OCI-LY7 (cell line): Measurements from ENCODE around the gene MTF1. TPM values are rescaled to one million over a fixed set of nuclear protein-coding genes. Genes with fewer than 3 reads are reported as not detected.

Experiments used
- BruUV-seq: library from RNA; stranded (reverse); fragments of 400-500 nt; replicated peaks from 2 replicates; lab custom pipeline; 2021; lab: Mats Ljungman, UMichigan
- CTCF ChIA-PET: fragments of 300-600 bp; sonication (Branson Sonifier 250); formaldehyde crosslinking; loops from one replicate; lab custom pipeline; 2022; ENCODE audit warnings: antibody characterized with exemption; ENCODE audit not compliant: unreplicated experiment; lab: Charles Lee
- POLR2A ChIA-PET: fragments of 300-600 bp; sonication (Branson Sonifier 250); formaldehyde crosslinking; loops from one replicate; lab custom pipeline; 2022; ENCODE audit warnings: antibody characterized with exemption; lab: Charles Lee
- DNase-seq: peaks from one replicate; pipeline ENCODE4 v3.0.0-alpha.2; 2015; ENCODE audit warnings: low spot score
- H2AFZ ChIP-seq: fragments of 200-600 bp; sonication (generic), shearing (Covaris generic); 2 replicates; pipeline ENCODE4 v1.6.1; 2014; ENCODE audit warnings: mild to moderate bottlenecking, antibody characterized with exemption, low read length, moderate library complexity
- H3K27ac ChIP-seq: fragments of 200-600 bp; sonication (generic); 2 replicates; pipeline ENCODE4 v1.5.1; 2014; ENCODE audit warnings: mixed run types, low read depth, mild to moderate bottlenecking, moderate library complexity, low read length, inconsistent platforms; ENCODE audit not compliant: poor library complexity, severe bottlenecking
- H3K36me3 ChIP-seq: fragments of 200-600 bp; sonication (generic); 2 replicates; pipeline ENCODE4 v1.6.1; 2014; ENCODE audit warnings: mild to moderate bottlenecking, antibody characterized with exemption, low read length, moderate library complexity, mixed read lengths; ENCODE audit not compliant: insufficient read depth
- H3K4me1 ChIP-seq: fragments of 200-600 bp; sonication (generic); 2 replicates; pipeline ENCODE4 v1.5.1; 2014; ENCODE audit warnings: mild to moderate bottlenecking, low read length; ENCODE audit not compliant: insufficient read depth, poor library complexity, severe bottlenecking
- H3K4me2 ChIP-seq: fragments of 200-600 bp; sonication (generic); 2 replicates; pipeline ENCODE4 v1.6.1; 2014; ENCODE audit warnings: mild to moderate bottlenecking, low read length
- H3K4me3 ChIP-seq: fragments of 200-600 bp; sonication (generic); 2 replicates; pipeline ENCODE4 v1.5.1; 2014; ENCODE audit warnings: mild to moderate bottlenecking, low read depth, low read length; ENCODE audit not compliant: poor library complexity, severe bottlenecking
- H3K79me2 ChIP-seq: fragments of 200-600 bp; sonication (generic); 2 replicates; pipeline ENCODE4 v1.6.1; 2016; ENCODE audit warnings: low read depth, mild to moderate bottlenecking, low read length, moderate library complexity, mixed read lengths; ENCODE audit not compliant: insufficient read depth
- H3K9me2 ChIP-seq: fragments of 200-600 bp; sonication (generic); 2 replicates; pipeline ENCODE4 v1.6.1; 2016; ENCODE audit warnings: mild to moderate bottlenecking, low read length, mixed read lengths; ENCODE audit not compliant: insufficient read depth
- H3K9me3 ChIP-seq: fragments of 200-600 bp; sonication (generic); 2 replicates; pipeline ENCODE4 v1.6.1; 2014; ENCODE audit warnings: mild to moderate bottlenecking, mixed run types, low read length, mixed read lengths
- H4K20me1 ChIP-seq: fragments of 200-600 bp; sonication (generic); 2 replicates; pipeline ENCODE4 v1.6.1; 2014; ENCODE audit warnings: mild to moderate bottlenecking, antibody characterized with exemption, low read length, moderate library complexity, mixed read lengths; ENCODE audit not compliant: insufficient read depth
- CTCF ChIP-seq: fragments of 200-600 bp; sonication (generic); conservative IDR thresholded peaks from 2 replicates; pipeline ENCODE4 v1.5.1; 2014; ENCODE audit warnings: mild to moderate bottlenecking, antibody characterized with exemption, low read length, moderate library complexity, mixed read lengths
- EZH2phosphoT487 ChIP-seq: fragments of 200-600 bp; sonication (generic); IDR thresholded peaks from 2 replicates; pipeline ENCODE4 v1.6.1; 2018; ENCODE audit warnings: low read depth, borderline replicate concordance, mild to moderate bottlenecking, mixed run types, antibody characterized with exemption, low read length, moderate library complexity, mixed read lengths
- intact Hi-C: fragments of 100-400 bp; cut with micrococcal nuclease; formaldehyde crosslinking; loops from one replicate; pipeline ENCODE4 v1.10.0; 2022; ENCODE audit not compliant: unreplicated experiment
- total RNA-seq, 2 experiments: library from RNA; depleted of rRNA in 1 of 2; stranded (reverse); fragments of >200 nt in 1 of 2; shearing (Covaris generic) in 1 of 2; gene quantifications; 2 replicates each; pipeline ENCODE4 v1.2.3, GENCODE V29; 2014 to 2022

MTF1 gene
- total RNA-seq, 2 experiments from 2014 or later, result 1.8 to 16.5 TPM

- Histone ChIP-seq H3K79me2 (no peaks in the 10 kb centered on the region), H3K36me3 (peaks cover 83% of the 10 kb centered on the region), H2AFZ (no peak overlapping the region), H3K27ac (no peak overlapping the region), H4K20me1 (no peaks in the 10 kb centered on the region), H3K4me3 (no peak overlapping the region), H3K9me2 (no peaks in the 10 kb centered on the region), H3K4me2 (no peak overlapping the region), H3K4me1 (no peaks in the 10 kb centered on the region), H3K9me3 (no peaks in the 10 kb centered on the region)
- POLR2A ChIA-PET, result no interaction called here
- BruUV-seq, result no TSS peak
- TF ChIP-seq CTCF (no peak), EZH2phosphoT487 (no peak)
- CTCF ChIA-PET, result no interaction called here
- intact Hi-C loops, result no loop called here
- no peak for DNase-seq
Observed at GRCh38 chr1:37878071-37878470, 18.7 kb upstream of the MTF1 start.

GRCh38 chr1:37875833-37876232, 16.4 kb upstream of the MTF1 start:
- H2AFZ ChIP-seq, result no peak overlapping the region
- no TSS peak for BruUV-seq
- no peaks in the 10 kb centered on the region for H3K4me1 ChIP-seq
- H3K4me2 ChIP-seq, result no peak overlapping the region
- intact Hi-C loops, result no loop called here
- ChIA-PET CTCF (no interaction called here), POLR2A (interaction anchor here (0.6 to 1.5 kb wide), 9 partner anchors 17 to 1584 kb away, joined by 3 to 8 read pairs (median 4); partner anchors contain the start of gene MTF1)
- H3K27ac ChIP-seq, result no peak overlapping the region
- H3K79me2 ChIP-seq, result no peaks in the 10 kb centered on the region
- no peak overlapping the region for H3K4me3 ChIP-seq
- H3K9me2 ChIP-seq, result no peaks in the 10 kb centered on the region
- peak; percentile 25 for DNase-seq
- H3K36me3 ChIP-seq, result peaks cover 73% of the 10 kb centered on the region
- H4K20me1 ChIP-seq, result no peaks in the 10 kb centered on the region
- H3K9me3 ChIP-seq, result no peaks in the 10 kb centered on the region
- no peak for TF ChIP-seq EZH2phosphoT487
- TF ChIP-seq CTCF, result peak; percentile 62

GRCh38 chr1:37872692-37873091, 13.3 kb upstream of the MTF1 start:
- peaks cover 74% of the 10 kb centered on the region for H3K36me3 ChIP-seq
- no peak overlapping the region for H2AFZ ChIP-seq
- ChIA-PET POLR2A (interaction anchor here (0.7 kb wide), 1 partner anchor 184 kb away, joined by 5 read pairs; no protein-coding TSS in a partner anchor), CTCF (no interaction called here)
- BruUV-seq, result no TSS peak
- no peaks in the 10 kb centered on the region for H3K79me2 ChIP-seq
- H3K4me2 ChIP-seq, result no peak overlapping the region
- H3K9me2 ChIP-seq, result no peaks in the 10 kb centered on the region
- no peak overlapping the region for H3K4me3 ChIP-seq
- no peaks in the 10 kb centered on the region for H3K9me3 ChIP-seq
- intact Hi-C loops, result no loop called here
- H3K4me1 ChIP-seq, result no peaks in the 10 kb centered on the region
- H3K27ac ChIP-seq, result no peak overlapping the region
- no peak for DNase-seq
- no peaks in the 10 kb centered on the region for H4K20me1 ChIP-seq
- TF ChIP-seq CTCF (no peak), EZH2phosphoT487 (no peak)
